ENCODE results near the gene HSD3B2.

GRCh38 chr1:119467219-119467618 lies 52.3 kb downstream of the HSD3B2 start:
- TF ChIP-seq, protein P1, sequence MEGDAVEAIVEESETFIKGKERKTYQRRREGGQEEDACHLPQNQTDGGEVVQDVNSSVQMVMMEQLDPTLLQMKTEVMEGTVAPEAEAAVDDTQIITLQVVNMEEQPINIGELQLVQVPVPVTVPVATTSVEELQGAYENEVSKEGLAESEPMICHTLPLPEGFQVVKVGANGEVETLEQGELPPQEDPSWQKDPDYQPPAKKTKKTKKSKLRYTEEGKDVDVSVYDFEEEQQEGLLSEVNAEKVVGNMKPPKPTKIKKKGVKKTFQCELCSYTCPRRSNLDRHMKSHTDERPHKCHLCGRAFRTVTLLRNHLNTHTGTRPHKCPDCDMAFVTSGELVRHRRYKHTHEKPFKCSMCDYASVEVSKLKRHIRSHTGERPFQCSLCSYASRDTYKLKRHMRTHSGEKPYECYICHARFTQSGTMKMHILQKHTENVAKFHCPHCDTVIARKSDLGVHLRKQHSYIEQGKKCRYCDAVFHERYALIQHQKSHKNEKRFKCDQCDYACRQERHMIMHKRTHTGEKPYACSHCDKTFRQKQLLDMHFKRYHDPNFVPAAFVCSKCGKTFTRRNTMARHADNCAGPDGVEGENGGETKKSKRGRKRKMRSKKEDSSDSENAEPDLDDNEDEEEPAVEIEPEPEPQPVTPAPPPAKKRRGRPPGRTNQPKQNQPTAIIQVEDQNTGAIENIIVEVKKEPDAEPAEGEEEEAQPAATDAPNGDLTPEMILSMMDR (IDR thresholded peaks at IDR 0.05): no peak
- no peak for TF ChIP-seq EP300 (IDR thresholded peaks at IDR 0.05)
